HG02759 (cell line): Measurements from ENCODE around the gene KLHL5.
"Not testable (repeated sequence)": the region's sequence is repeated elsewhere in the genome, so short reads cannot be mapped to it uniquely, and the experiment has no call there.

Source experiments
- ATAC-seq: cut with Tn5 transposase; IDR thresholded peaks from one replicate; pipeline ENCODE4 v1.9.1; 2021; ENCODE audit warnings: mild to moderate bottlenecking, moderate library complexity; ENCODE audit not compliant: unreplicated experiment

Gene KLHL5

GRCh38 chr4:39102297-39102696 lies 40.3 kb downstream of the KLHL5 start:
- ATAC-seq: no peak

DNA sequence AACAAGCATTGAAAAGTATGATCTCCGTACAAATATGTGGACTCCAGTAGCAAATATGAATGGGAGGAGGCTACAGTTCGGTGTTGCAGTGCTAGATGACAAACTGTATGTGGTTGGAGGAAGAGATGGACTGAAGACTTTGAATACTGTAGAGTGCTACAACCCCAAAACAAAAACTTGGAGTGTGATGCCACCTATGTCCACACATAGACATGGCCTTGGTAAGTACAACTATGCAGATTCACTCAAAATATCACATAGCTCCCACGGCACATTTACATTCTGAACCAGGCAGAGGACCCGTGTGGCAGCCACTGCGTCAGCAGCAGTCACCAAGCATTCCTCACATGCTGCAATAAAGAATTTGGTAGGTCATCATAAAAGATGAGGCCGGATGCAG lies 41.3 kb downstream of the KLHL5 start:
- no peak for ATAC-seq

DNA sequence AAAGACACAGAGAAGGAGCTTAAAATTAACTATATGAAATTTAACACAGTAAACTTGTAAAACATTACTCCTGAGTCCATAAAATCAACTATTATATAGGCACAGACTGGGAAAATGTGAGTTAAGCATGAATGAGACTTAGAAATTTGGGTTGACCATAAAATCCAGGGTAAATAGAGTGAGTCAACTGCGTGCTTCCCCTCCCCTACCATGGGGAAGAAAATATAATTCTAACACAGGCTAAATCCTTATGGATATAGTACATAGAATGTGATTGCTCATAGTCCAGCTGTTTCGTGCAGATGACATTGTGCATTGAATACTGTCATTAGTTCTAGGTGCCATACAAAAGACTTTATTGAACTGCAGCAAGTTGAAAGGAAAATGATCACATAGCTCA lies 42.2 kb downstream of the KLHL5 start:
- no peak for ATAC-seq

- ATAC-seq: no peak
Measured at GRCh38 chr4:39106011-39106410, 44.0 kb downstream of the KLHL5 start.

DNA sequence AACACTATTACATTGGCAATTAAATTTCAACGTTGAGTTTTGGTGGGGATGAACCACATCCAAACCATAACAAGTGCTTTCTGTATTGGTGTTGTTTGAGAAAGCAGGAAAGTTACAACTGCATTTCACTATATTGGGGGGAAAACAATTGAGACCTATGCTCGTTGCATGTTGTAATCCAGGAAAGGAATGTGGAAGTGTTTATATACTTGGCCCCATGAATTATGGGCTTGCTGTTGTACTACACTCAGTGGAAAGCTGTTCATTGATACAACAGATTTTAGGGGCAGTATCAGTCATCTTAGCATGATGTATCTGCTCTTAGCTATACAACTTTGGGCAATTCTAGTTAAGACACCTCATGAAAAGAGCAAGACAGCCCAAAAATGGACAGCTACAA lies 52.4 kb downstream of the KLHL5 start:
- no peak for ATAC-seq

GRCh38 chr4:39118034-39118658 lies 56.1 kb downstream of the KLHL5 start:
- no peak for ATAC-seq

GRCh38 chr4:39120418-39120817 lies 58.4 kb downstream of the KLHL5 start:
- ATAC-seq: no peak

GRCh38 chr4:39124885-39125599 lies 63.0 kb downstream of the KLHL5 start:
- ATAC-seq: peak; percentile 80

- no peak for ATAC-seq
Measured at GRCh38 chr4:39125600-39125985, 63.6 kb downstream of the KLHL5 start.

GRCh38 chr4:39126256-39127095 lies 64.4 kb downstream of the KLHL5 start:
- no peak for ATAC-seq

GRCh38 chr4:39133623-39134022 lies 71.6 kb downstream of the KLHL5 start:
- no peak for ATAC-seq

GRCh38 chr4:39134683-39135306 lies 72.8 kb downstream of the KLHL5 start:
- no peak for ATAC-seq

DNA sequence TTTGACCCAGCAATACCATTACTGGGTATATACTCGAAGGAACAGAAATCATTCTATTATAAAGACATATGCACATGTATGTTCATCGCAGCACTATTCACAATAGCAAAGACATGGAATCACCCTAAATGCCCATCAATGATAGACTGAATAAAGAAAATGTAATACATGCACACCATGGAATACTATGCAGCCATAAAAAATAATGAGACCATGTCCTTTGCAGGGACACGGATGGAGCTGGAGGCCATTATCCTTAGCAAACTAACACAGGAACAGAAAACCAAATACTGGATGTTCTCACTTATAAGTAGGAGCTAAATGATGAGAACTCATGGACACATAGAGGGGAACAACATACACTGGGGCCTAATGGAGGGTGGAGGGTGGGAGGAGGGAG lies 76.2 kb downstream of the KLHL5 start:
- ATAC-seq: not testable (repeated sequence)

GRCh38 chr4:39146211-39146610 lies 84.2 kb downstream of the KLHL5 start:
- no peak for ATAC-seq

- ATAC-seq: no peak
Measured at GRCh38 chr4:39154009-39154408, 92.0 kb downstream of the KLHL5 start.

DNA sequence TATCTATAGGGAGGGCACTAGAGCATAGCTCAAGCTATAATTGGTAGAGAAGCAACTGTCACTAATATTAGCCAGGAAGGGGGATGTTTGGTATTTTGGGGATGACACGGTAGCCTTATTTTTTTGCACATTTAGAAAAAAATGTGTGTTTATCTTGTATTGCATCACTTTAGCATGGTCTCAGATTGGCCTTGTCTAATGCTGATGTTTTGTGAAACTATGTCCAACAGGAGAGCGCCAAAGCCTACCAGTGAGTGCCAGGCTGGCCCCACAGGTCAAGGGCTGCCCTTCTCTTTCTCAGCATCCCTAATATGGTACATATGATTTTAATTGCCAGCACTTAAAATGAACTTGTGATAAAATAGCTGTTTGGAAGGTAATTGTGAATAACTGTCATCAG lies 95.5 kb downstream of the KLHL5 start:
- no peak for ATAC-seq

DNA sequence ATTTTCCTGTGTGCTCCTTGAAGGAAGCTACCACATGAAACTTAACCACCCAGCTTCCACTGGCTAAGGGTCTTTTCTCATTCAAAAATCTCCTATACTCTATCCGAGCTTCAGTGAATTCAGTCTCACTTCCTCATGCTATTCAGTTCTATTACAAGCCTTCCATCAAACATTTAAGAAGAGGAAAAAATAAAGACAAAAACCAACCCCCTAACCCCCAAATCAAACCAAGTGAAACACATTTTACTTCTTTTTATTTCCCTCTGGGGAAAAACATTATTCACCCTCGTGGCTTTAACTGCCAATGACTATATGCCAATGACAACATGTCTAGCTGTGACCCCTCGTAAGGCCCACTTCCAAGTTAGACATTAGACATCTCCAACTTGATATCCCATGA lies 104.1 kb downstream of the KLHL5 start:
- ATAC-seq: no peak

DNA sequence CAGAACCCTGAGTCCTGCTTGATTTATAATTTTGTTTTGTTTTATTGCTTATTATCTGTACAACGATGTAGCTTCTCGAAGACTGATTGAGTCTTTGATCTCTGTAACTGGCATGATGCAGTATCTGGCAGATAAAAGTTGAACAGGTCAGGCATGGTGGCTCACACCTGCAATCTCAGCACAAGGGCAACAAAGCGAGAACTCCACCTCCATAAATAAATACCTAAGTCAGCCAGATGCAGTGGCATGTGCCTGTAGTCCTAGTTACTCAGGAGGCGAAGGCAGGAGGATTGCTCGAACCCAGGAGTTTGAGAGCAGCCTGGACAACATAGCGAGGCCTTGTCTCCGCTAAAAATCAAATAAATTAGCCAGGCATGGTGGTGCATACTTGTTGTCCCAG lies 104.6 kb downstream of the KLHL5 start:
- ATAC-seq: no peak

DNA sequence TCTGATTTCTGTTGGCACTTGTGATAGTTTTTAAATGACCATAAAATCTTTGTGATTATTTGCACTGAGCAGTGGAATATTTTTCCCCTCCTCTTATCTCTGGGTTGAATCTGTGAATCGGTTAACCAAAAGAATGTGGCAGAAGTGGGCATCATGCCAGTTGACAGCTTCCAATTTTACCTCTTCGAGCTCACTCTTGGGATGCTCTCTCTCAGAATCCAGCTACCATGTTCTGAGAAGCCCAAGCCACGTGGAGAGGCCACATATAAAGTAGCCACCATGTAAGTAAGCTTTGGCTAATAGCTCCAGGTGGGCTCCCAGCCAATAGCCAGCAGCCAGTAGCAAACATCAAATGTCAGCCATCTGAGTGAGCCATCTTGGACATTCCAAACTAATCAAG lies 107.4 kb downstream of the KLHL5 start:
- ATAC-seq: no peak

GRCh38 chr4:39170301-39170700 lies 108.3 kb downstream of the KLHL5 start:
- no peak for ATAC-seq
